Measurements from ENCODE around the gene SMCP.

The SMCP gene

DNA sequence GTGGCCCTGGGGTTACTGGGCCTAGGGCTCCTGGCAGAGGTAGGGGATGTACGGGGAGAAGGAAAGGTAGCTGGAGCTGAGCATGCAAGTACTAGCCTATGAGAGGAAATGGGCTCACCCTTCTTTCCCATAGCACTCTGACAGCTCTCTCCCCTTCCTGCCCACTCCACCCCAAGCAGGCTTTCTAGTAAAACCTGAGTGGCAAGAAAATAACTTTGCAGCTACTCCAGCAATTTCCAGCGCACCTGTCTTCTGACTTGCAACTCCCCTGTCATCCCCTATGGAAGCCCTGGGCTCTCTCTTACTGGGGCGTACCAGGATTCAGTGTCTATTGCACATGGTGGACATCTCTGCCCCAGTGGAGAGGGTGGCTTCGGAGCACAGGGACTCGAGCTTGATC is 23.5 kb downstream of the SMCP start:
- TF ChIP-seq, protein P1, sequence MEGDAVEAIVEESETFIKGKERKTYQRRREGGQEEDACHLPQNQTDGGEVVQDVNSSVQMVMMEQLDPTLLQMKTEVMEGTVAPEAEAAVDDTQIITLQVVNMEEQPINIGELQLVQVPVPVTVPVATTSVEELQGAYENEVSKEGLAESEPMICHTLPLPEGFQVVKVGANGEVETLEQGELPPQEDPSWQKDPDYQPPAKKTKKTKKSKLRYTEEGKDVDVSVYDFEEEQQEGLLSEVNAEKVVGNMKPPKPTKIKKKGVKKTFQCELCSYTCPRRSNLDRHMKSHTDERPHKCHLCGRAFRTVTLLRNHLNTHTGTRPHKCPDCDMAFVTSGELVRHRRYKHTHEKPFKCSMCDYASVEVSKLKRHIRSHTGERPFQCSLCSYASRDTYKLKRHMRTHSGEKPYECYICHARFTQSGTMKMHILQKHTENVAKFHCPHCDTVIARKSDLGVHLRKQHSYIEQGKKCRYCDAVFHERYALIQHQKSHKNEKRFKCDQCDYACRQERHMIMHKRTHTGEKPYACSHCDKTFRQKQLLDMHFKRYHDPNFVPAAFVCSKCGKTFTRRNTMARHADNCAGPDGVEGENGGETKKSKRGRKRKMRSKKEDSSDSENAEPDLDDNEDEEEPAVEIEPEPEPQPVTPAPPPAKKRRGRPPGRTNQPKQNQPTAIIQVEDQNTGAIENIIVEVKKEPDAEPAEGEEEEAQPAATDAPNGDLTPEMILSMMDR (IDR thresholded peaks at IDR 0.05; ENCODE audit: insufficient read depth, low read depth, low read length, missing control alignments): no peak
- no peak for DNase-seq (ENCODE audit: low read depth)
- H3K4me3 ChIP-seq (ENCODE audit: low read depth, low read length): no peak overlapping the region

DNA sequence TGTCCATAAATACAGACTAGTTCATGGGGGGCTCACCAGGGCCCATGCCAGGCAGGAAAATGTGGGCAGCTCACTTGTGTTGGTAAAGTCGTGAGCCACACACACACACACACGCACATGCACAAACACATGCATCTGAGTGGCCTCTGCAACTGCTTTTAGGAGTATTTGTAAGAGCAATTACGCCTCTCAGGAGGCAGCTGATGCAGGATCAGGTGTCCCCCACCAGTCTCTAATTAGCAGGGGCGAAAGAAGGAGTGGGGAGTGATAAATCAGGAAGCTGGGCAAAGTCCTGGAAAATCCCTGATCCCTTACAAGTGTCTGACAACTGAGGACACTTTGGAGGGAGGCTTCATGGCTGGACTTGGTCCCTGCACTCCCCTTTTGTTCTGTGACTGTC is 24.5 kb downstream of the SMCP start:
- TF ChIP-seq, protein P1 (IDR thresholded peaks at IDR 0.05; ENCODE audit: insufficient read depth, low read depth, low read length, missing control alignments): no peak
- no peak overlapping the region for H3K4me3 ChIP-seq (ENCODE audit: low read depth, low read length)
- no peak for DNase-seq (ENCODE audit: low read depth)

DNA sequence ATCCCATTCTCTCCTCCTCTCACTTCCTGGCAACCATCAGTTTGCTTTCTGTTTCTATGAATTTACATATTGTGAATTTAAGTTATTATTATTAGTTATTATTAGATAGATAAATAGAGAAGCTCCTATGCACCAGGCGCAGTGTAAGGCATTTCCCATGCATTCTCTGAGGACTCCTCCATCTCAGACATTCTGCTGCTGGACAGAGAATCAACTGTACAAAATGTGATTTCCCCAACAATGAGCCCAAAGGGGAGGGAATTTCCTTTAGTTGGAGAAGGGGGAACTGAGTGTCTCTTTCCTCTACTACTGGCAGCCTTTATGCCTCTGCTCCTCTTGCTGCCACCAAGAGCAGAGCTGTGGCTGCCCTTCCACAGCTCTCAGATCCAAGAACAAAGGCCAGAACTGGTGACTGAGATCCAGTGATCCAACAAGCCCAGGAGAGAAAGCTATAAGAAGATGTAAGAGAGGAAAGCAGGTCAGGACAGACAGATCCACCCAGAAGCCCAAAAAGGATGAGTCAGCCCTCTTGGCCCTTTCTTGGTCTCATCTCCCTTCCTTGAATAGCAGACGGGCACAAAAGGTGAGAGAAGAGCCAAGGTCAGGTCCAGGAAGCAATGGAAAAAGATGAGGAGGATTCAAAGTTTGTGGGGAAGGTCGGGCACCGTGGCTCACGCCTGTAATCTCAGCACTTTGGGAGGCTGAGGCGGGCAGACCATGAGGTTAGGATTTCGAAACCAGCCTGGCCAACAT is 26.7 kb downstream of the SMCP start:
- no peak for DNase-seq (ENCODE audit: low read depth)
- no peak overlapping the region for H3K4me3 ChIP-seq (ENCODE audit: low read depth, low read length)
- TF ChIP-seq, protein P1 (IDR thresholded peaks at IDR 0.05; ENCODE audit: insufficient read depth, low read depth, low read length, missing control alignments): no peak

DNA sequence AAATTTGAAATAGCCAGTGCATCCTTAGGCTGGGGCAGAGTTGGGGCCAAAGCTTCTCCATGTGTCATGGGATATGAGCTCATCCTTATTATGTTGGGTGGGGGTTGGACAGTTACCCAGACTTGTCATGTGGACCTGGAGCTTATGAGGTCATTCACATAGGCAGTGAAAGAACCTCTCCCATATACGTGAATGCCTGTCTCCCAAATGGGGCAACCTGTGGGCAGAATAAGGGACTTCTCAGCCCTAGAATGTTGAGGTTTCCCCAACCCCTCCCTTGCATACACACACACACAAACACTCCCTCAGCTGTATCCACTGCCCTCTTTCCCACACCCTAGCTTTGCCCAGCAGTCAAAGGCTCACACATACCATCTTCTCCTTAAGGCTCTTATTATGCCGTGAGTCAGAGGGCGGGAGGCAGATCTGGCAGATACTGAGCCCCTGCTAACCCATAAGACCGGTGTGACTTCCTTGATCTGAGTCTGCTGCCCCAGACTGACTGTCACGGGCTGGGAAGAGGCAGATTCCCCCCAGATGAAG is 28.0 kb downstream of the SMCP start:
- DNase-seq (ENCODE audit: low read depth): no peak
- no peak overlapping the region for H3K4me3 ChIP-seq (ENCODE audit: low read depth, low read length)
- TF ChIP-seq, protein P1 (IDR thresholded peaks at IDR 0.05; ENCODE audit: insufficient read depth, low read depth, low read length, missing control alignments): no peak

DNA sequence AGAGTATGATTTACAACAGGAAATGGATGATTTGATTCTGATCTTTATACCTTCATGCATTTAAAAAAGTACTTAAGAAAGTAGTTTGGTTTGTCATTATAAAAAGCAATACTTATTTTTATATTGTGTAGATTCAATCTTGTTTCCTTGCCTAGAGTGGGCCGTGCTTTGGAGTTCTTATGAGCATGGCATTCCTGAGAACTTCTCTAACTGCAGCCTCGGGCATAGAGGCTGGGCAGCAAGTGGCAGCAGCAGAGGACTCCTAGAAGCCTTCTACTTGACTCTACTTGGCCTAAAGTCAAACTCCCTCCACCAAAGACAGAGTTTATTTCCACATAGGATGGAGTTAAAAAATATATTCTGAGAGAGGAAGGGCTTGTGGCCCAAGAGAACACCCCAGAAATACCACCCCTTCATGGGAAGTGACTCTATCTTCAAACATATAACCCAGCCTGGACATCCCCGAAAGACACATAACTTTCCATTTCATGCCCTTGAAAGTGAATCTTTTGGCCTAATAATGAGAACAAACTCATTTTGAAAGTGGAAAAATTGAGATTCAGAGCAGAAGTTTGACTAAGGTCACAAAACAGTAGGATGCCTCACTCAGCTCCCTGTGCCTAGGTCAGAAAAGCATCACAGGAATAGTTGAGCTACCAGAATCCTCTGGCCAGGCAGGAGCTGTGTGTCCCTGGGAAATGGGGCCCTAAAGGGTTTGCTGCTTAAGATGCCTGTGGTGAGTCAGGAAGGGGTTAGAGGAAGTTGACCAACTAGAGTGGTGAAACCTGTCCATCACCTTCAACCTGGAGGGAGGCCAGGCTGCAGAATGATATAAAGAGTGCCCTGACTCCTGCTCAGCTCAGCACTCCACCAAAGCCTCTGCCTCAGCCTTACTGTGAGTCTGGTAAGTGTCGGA is 29.8 kb downstream of the SMCP start, which contains the start of gene IVL:
Gene IVL (plus strand): TSS at position 861 of the 916 bp plus-strand sequence. CDS start 1,252 bp downstream, outside the sequence.
- TF ChIP-seq, protein P1 (IDR thresholded peaks at IDR 0.05; ENCODE audit: insufficient read depth, low read depth, low read length, missing control alignments): no peak
- DNase-seq (ENCODE audit: low read depth): peak; percentile 68
- H3K4me3 ChIP-seq (ENCODE audit: low read depth, low read length): peak within 1 kb of the TSS; percentile 29

DNA sequence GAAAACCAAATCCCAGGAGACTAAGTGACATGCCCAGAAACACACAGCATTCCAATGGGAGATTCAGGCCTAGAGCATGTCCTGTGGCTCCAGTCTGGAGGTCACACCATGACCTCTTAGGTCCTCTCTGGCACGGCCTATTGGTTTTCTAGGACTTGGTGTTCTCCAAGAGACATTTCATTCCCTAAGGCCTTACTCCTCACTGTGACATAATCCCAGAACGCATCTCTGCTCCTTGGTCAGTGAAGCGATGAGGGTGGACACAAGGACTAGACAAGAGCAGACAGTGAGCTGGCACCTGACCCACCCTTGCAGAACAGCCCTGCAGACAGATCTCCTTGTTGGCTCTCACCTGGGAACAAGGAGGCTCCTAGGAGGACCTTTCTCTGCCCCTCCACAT is 31.1 kb downstream of the SMCP start:
- DNase-seq (ENCODE audit: low read depth): no peak
- TF ChIP-seq, protein P1 (IDR thresholded peaks at IDR 0.05; ENCODE audit: insufficient read depth, low read depth, low read length, missing control alignments): no peak
- H3K4me3 ChIP-seq (ENCODE audit: low read depth, low read length): no peak overlapping the region

Data from GM12865 (cell line).